WTC11 (cell line): ENCODE results near the gene GPRC5A. TPM values are rescaled to one million over a fixed set of nuclear protein-coding genes. Genes with fewer than 3 reads are reported as not detected.

Source experiments
- ATAC-seq: fragments of 200-7000 bp; cut with Tn5 transposase; 2 replicates; pipeline ENCODE4 v1.10.0; 2021; ENCODE audit warnings: mild to moderate bottlenecking, moderate library complexity
- CTCF ChIA-PET: fragments of 300-600 bp; sonication (Branson Sonifier 250); formaldehyde crosslinking; loops from one replicate; lab custom pipeline; 2021; ENCODE audit warnings: antibody characterized with exemption; lab: Charles Lee
- POLR2A ChIA-PET: fragments of 350-600 bp; sonication (Branson Sonifier 250); formaldehyde crosslinking; loops from one replicate; lab custom pipeline; 2021; ENCODE audit warnings: antibody characterized with exemption; lab: Charles Lee
- DNase-seq: peaks from one replicate; pipeline ENCODE4 v3.0.0; 2021; ENCODE audit warnings: low spot score
- H3K27ac Mint-ChIP-seq: 2 replicates; pipeline ENCODE4 v1.8.0; 2021; ENCODE audit warnings: mixed read lengths
- H3K27me3 Mint-ChIP-seq: 2 replicates; pipeline ENCODE4 v1.8.0; 2021; ENCODE audit warnings: low read depth, mild to moderate bottlenecking, moderate library complexity, mixed read lengths
- H3K36me3 Mint-ChIP-seq: 2 replicates; pipeline ENCODE4 v1.8.0; 2021; ENCODE audit warnings: mixed read lengths
- H3K4me1 Mint-ChIP-seq: 2 replicates; pipeline ENCODE4 v1.8.0; 2022; ENCODE audit warnings: mixed read lengths
- H3K4me3 Mint-ChIP-seq: 2 replicates; pipeline ENCODE4 v1.8.0; 2021; ENCODE audit warnings: mild to moderate bottlenecking, moderate library complexity, mixed read lengths
- H3K9me3 Mint-ChIP-seq: 2 replicates; pipeline ENCODE4 v1.8.0; 2021; ENCODE audit warnings: mixed read lengths
- CREB1 ChIP-seq: sonication (generic); formaldehyde crosslinking; IDR thresholded peaks from 2 replicates; pipeline ENCODE4 v1.8.0; 2023; ENCODE audit warnings: mild to moderate bottlenecking, missing genetic modification reagents
- ETV6 ChIP-seq: sonication (generic); formaldehyde crosslinking; IDR thresholded peaks from 2 replicates; pipeline ENCODE4 v1.8.1; 2022; ENCODE audit warnings: mild to moderate bottlenecking, missing genetic modification reagents
- GABPB1 ChIP-seq: sonication (generic); formaldehyde crosslinking; IDR thresholded peaks from 2 replicates; pipeline ENCODE4 v1.8.1; 2023; ENCODE audit warnings: mild to moderate bottlenecking, missing genetic modification reagents
- IRF1 ChIP-seq: sonication (generic); formaldehyde crosslinking; IDR thresholded peaks from 2 replicates; pipeline ENCODE4 v1.8.0; 2023; ENCODE audit warnings: missing genetic modification reagents
- MAX ChIP-seq: sonication (generic); formaldehyde crosslinking; IDR thresholded peaks from 2 replicates; pipeline ENCODE4 v1.8.0; 2022; ENCODE audit warnings: mild to moderate bottlenecking, missing genetic modification reagents
- MLX ChIP-seq: sonication (generic); formaldehyde crosslinking; IDR thresholded peaks from 2 replicates; pipeline ENCODE4 v1.8.1; 2023; ENCODE audit warnings: mild to moderate bottlenecking, missing genetic modification reagents, moderate library complexity
- NFE2L1 ChIP-seq: sonication (generic); formaldehyde crosslinking; IDR thresholded peaks from 2 replicates; pipeline ENCODE4 v1.8.1; 2023; ENCODE audit warnings: missing genetic modification reagents
- NR2C2 ChIP-seq: sonication (generic); formaldehyde crosslinking; IDR thresholded peaks from 2 replicates; pipeline ENCODE4 v1.8.0; 2022; ENCODE audit warnings: mild to moderate bottlenecking, missing genetic modification reagents
- NR3C1 ChIP-seq: sonication (generic); formaldehyde crosslinking; conservative IDR thresholded peaks from 2 replicates; pipeline ENCODE4 v1.8.1; 2023; ENCODE audit warnings: low read depth, mild to moderate bottlenecking, missing genetic modification reagents
- total RNA-seq: library from RNA; stranded (reverse); gene quantifications from 3 replicates; pipeline ENCODE4 v1.2.3, GENCODE V29; 2021
- TF ChIP-seq, protein P1 (sequence below): sonication (generic); formaldehyde crosslinking; IDR thresholded peaks from 2 replicates; pipeline ENCODE4 v1.8.0; 2023; ENCODE audit warnings: mild to moderate bottlenecking, missing genetic modification reagents
- TF ChIP-seq, protein P2 (sequence below): sonication (generic); formaldehyde crosslinking; IDR thresholded peaks from 2 replicates; pipeline ENCODE4 v1.8.1; 2023; ENCODE audit warnings: mild to moderate bottlenecking, missing genetic modification reagents, borderline replicate concordance

GPRC5A gene
- total RNA-seq, 1 experiment from 2014 or later, result 1.1 TPM

GRCh38 chr12:12918781-12919389 lies 27.5 kb downstream of the GPRC5A start (continued):
- TF ChIP-seq, protein P1, sequence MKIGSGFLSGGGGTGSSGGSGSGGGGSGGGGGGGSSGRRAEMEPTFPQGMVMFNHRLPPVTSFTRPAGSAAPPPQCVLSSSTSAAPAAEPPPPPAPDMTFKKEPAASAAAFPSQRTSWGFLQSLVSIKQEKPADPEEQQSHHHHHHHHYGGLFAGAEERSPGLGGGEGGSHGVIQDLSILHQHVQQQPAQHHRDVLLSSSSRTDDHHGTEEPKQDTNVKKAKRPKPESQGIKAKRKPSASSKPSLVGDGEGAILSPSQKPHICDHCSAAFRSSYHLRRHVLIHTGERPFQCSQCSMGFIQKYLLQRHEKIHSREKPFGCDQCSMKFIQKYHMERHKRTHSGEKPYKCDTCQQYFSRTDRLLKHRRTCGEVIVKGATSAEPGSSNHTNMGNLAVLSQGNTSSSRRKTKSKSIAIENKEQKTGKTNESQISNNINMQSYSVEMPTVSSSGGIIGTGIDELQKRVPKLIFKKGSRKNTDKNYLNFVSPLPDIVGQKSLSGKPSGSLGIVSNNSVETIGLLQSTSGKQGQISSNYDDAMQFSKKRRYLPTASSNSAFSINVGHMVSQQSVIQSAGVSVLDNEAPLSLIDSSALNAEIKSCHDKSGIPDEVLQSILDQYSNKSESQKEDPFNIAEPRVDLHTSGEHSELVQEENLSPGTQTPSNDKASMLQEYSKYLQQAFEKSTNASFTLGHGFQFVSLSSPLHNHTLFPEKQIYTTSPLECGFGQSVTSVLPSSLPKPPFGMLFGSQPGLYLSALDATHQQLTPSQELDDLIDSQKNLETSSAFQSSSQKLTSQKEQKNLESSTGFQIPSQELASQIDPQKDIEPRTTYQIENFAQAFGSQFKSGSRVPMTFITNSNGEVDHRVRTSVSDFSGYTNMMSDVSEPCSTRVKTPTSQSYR (CRISPR knock-in tag), result no peak
- TF ChIP-seq MLX (CRISPR knock-in tag), result no peak
- TF ChIP-seq CREB1 (CRISPR knock-in tag), result no peak

DNA sequence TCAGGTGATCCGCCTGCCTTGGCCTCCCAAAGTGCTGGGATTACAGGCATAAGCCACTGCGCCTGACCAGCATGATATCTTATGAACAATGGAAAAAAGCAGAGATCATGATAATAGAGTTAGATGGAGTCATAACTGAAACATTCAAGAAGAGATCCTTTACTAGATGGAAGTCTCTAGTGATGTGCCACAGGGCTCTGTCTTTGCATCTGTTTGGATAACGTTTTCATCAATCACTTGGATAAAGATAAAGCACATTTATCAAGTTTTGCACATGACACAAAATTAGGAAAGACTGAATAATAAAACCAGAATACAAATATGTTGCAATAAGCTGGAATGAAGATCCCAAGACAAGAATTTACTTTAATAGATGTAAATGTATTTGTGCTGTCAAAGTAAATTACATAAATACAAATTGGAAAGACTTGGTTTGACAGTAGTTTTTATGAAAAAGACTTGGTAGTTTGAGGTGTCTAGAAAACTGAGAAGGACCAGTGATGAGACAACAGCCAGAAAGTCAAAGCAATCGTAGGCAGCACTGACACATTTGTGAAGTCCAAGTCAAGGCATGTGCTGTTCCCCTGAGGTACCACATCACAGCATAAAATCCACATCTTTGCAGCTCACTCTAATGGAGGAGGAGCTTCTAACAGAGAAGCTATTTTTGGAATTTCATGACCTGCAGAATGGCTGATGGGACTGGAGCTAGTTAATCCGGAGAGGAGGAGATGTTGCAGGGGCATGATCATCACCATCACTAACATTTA lies 28.5 kb downstream of the GPRC5A start:
- TF ChIP-seq, protein P2, sequence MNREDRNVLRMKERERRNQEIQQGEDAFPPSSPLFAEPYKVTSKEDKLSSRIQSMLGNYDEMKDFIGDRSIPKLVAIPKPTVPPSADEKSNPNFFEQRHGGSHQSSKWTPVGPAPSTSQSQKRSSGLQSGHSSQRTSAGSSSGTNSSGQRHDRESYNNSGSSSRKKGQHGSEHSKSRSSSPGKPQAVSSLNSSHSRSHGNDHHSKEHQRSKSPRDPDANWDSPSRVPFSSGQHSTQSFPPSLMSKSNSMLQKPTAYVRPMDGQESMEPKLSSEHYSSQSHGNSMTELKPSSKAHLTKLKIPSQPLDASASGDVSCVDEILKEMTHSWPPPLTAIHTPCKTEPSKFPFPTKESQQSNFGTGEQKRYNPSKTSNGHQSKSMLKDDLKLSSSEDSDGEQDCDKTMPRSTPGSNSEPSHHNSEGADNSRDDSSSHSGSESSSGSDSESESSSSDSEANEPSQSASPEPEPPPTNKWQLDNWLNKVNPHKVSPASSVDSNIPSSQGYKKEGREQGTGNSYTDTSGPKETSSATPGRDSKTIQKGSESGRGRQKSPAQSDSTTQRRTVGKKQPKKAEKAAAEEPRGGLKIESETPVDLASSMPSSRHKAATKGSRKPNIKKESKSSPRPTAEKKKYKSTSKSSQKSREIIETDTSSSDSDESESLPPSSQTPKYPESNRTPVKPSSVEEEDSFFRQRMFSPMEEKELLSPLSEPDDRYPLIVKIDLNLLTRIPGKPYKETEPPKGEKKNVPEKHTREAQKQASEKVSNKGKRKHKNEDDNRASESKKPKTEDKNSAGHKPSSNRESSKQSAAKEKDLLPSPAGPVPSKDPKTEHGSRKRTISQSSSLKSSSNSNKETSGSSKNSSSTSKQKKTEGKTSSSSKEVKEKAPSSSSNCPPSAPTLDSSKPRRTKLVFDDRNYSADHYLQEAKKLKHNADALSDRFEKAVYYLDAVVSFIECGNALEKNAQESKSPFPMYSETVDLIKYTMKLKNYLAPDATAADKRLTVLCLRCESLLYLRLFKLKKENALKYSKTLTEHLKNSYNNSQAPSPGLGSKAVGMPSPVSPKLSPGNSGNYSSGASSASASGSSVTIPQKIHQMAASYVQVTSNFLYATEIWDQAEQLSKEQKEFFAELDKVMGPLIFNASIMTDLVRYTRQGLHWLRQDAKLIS, result no peak
- TF ChIP-seq NR3C1 (no peak), NFE2L1 (no peak), NR2C2 (CRISPR knock-in tag) (no peak), GABPB1 (CRISPR knock-in tag) (no peak), IRF1 (CRISPR knock-in tag) (no peak), MAX (CRISPR knock-in tag) (no peak)
- Mint-ChIP-seq H3K27ac (no peak overlapping the region), H3K36me3 (no peaks in the 10 kb centered on the region), H3K27me3 (peaks cover 3% of the 10 kb centered on the region), H3K9me3 (no peaks in the 10 kb centered on the region), H3K4me3 (no peak overlapping the region), H3K4me1 (peaks cover 24% of the 10 kb centered on the region)
- ChIA-PET POLR2A (no interaction called here), CTCF (interaction anchor here (0.7 to 1.3 kb wide), 3 partner anchors 56 to 293 kb away, joined by 3 read pairs; no protein-coding TSS in a partner anchor)
- ATAC-seq (no peak), DNase-seq (no peak)

DNA sequence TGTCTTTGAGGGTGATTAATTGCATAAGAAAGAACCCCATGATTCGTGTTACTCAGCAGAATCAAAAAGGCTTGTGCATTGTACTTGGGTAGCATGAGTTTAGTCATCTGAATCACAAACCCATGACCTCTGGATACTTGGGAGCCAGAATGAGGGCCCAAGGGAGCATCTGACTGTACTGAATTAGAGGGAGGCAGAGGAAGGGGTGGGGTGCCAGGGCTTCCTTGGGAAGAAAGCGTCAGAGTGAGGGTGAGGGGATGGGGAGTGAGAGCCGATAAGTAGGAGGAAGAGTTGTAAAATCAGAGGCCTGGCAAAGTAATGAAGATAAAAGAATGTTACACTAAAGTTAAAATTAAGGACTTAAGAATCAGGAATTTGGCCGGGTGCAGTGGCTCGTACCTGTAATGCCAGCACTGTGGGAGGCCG lies 30.8 kb downstream of the GPRC5A start:
- Mint-ChIP-seq H3K9me3 (no peaks in the 10 kb centered on the region), H3K27ac (no peak overlapping the region), H3K27me3 (peaks cover 3% of the 10 kb centered on the region; the same call in 1 of the 2 replicates), H3K4me1 (peaks cover 12% of the 10 kb centered on the region), H3K36me3 (no peaks in the 10 kb centered on the region), H3K4me3 (no peak overlapping the region)
- ATAC-seq, result no peak
- POLR2A ChIA-PET, result no interaction called here
- CTCF ChIA-PET, result interaction anchor here (0.6 to 1.5 kb wide), 5 partner anchors 53 to 290 kb away, joined by 3 to 15 read pairs (median 5); no protein-coding TSS in a partner anchor
- no peak for DNase-seq
- TF ChIP-seq ETV6 (CRISPR knock-in tag) (no peak), NR2C2 (CRISPR knock-in tag) (no peak)
